OCI-M1 (cell line): ENCODE measurements around the gene PCSK4.
A peak's percentile ranks its signal among the peaks of the same experiment; 100 is the strongest.

ENCODE experiments used
- DNase-seq: peaks from one replicate; lab custom pipeline; 2025; lab: John Stamatoyannopoulos, UW

PCSK4 gene

DNA sequence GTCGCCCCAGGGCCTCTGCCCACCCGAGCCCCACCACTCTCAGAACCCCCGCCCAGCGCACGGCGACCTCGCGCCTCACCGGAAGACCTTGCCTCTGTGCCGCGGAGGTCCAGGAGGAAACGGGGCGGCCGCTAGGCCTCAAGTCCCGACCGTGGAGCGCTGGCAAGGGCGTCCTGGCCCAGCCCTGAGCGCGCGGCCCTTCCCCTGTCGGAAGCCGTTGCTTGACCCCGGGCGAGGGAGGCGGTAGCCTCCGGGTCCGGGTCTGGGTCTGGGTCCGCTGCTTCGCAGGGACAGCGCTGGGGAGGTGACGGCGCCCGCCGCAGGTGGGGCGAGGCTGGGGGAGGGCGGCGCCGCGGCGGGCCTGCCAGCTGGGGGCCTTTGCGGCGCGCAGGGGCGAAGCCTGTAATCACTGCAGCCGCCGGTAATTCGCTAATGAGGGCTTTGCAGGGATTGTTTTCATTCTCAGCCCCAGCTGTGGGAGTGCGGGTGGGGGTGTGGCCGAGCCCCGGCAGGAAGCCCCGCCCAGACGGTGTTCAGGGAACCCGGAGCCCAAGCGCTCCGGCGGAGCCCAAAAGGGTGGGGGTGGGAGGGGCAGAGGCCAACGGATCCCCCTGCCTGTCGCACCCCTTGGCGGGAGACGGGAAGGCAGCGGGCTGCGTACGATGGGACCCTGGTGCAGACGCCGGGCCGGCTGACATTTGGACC is 19.7 kb downstream of the PCSK4 start:
- DNase-seq = no peak

DNA sequence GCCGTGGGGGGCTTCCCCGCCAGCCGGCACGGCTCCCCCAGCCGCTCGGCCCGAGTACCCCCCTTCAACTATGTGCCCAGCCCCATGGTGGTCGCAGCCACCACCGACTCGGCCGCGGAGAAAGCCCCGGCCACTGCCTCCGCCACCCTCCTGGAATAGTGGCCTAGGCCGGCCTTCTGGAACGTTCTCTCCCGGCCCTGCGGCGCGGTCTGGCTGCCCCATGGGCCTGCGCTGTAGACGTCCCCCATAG is 20.2 kb downstream of the PCSK4 start:
- DNase-seq = no peak

DNA sequence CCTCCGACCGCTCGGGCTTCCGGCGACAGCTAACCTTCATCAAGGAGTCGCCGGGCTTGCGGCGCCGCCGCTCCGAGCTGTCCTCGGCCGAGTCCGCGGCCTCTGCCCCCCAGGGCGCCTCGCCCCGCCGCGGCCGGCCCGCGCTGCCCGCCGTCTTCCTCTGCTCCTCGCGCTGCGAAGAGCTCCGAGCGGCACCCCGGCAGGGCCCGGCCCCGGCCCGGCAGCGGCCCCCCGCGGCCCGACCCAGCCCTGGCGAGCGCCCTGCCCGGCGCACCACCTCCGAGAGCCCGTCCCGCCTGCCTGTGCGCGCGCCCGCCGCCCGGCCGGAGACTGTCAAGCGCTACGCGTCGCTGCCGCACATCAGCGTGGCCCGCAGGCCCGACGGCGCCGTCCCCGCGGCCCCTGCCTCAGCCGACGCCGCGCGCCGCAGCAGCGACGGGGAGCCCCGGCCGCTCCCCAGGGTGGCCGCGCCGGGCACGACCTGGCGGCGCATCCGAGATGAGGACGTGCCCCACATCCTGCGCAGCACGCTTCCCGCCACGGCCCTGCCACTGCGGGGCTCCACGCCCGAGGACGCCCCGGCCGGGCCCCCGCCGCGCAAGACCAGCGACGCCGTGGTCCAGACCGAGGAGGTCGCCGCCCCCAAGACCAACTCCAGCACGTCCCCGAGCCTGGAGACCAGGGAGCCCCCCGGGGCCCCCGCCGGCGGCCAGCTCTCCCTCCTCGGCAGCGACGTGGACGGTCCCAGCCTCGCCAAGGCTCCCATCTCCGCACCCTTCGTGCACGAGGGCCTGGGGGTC is 20.7 kb downstream of the PCSK4 start:
- DNase-seq = no peak

DNA sequence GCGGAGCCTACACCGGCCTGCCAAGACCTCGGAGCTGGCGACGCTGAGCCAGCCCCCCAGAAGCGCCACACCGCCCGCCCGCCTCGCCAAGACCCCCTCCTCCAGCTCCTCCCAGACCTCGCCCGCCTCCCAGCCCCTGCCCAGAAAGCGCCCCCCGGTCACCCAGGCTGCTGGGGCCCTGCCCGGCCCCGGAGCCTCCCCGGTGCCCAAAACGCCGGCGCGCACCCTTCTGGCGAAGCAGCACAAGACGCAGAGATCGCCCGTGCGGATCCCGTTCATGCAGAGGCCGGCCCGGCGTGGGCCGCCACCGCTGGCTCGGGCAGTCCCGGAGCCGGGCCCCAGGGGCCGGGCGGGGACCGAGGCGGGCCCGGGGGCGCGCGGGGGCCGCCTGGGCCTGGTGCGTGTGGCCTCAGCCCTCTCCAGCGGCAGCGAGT is 21.3 kb downstream of the PCSK4 start:
- DNase-seq = no peak

DNA sequence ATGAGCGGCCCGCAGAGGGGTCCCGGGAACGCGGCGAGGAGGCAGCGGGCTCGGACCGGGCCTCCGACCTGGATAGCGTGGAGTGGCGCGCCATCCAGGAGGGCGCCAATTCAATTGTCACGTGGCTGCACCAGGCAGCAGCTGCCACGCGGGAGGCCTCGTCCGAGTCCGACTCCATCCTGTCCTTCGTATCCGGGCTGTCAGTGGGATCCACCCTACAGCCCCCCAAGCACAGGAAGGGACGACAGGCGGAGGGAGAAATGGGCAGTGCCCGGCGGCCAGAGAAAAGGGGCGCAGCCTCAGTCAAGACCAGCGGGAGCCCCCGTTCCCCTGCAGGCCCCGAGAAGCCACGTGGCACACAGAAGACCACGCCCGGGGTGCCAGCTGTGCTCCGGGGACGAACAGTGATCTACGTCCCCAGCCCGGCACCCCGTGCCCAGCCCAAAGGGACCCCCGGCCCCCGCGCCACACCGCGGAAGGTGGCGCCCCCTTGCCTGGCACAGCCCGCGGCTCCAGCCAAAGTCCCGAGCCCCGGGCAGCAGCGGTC is 21.8 kb downstream of the PCSK4 start:
- DNase-seq = no peak

DNA sequence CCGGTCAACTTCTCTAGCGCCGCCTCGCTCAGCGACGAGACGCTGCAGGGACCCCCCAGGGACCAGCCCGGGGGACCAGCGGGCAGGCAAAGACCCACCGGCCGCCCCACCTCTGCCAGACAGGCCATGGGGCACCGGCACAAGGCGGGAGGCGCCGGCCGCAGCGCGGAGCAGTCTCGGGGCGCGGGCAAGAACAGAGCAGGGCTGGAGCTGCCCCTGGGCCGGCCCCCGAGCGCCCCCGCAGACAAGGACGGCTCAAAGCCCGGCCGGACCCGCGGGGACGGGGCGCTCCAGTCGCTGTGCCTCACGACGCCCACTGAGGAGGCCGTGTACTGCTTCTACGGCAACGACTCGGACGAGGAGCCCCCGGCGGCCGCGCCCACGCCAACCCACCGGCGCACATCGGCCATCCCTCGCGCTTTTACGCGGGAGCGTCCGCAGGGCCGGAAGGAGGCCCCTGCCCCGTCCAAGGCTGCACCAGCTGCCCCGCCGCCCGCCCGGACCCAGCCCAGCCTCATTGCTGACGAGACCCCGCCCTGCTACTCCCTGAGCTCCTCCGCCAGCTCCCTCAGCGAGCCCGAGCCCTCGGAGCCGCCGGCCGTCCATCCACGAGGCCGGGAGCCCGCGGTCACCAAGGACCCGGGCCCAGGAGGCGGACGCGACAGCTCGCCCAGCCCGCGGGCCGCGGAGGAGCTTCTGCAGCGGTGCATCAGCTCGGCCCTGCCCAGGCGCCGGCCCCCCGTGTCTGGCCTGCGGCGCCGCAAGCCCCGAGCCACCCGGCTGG is 22.5 kb downstream of the PCSK4 start:
- no peak for DNase-seq

DNA sequence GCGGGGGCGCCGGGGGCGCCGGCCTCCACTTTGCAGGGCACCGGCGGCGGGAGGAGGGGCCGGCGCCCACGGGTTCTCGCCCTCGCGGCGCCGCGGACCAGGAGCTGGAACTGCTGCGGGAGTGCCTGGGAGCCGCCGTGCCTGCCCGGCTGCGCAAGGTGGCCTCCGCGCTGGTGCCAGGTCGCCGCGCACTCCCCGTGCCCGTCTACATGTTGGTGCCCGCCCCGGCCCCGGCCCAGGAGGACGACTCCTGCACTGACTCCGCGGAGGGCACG is 23.0 kb downstream of the PCSK4 start:
- no peak for DNase-seq

DNA sequence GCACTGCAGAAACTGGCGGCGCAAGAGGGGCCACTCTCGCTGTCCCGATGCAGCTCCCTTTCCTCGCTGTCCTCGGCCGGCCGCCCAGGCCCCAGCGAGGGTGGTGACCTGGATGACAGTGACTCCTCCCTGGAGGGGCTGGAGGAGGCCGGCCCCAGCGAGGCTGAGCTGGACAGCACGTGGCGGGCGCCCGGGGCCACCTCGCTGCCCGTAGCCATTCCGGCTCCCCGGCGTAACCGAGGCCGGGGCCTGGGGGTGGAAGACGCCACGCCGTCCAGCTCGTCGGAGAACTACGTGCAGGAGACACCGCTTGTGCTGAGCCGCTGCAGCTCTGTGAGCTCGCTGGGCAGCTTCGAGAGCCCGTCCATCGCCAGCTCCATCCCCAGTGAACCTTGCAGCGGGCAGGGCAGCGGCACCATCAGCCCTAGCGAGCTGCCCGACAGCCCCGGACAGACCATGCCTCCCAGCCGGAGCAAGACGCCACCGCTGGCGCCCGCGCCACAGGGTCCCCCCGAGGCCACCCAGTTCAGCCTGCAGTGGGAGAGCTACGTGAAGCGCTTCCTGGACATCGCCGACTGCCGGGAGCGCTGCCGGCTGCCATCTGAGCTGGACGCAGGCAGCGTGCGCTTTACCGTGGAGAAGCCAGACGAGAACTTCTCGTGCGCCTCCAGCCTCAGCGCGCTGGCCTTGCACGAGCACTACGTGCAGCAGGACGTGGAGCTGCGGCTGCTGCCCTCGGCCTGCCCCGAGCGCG is 23.5 kb downstream of the PCSK4 start:
- DNase-seq = no peak

DNA sequence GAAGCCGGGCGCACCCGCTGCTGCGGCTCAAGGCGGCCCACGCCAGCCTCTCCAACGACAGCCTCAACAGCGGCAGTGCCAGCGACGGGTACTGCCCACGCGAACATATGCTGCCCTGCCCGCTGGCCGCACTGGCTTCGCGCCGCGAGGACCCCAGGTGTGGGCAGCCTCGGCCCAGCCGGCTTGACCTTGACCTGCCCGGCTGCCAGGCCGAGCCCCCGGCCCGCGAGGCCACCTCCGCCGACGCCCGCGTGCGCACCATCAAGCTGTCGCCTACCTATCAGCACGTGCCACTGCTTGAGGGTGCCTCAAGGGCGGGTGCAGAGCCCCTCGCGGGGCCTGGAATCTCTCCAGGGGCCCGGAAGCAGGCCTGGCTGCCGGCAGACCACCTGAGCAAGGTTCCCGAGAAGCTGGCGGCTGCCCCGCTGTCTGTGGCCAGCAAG is 24.1 kb downstream of the PCSK4 start:
- no peak for DNase-seq

DNA sequence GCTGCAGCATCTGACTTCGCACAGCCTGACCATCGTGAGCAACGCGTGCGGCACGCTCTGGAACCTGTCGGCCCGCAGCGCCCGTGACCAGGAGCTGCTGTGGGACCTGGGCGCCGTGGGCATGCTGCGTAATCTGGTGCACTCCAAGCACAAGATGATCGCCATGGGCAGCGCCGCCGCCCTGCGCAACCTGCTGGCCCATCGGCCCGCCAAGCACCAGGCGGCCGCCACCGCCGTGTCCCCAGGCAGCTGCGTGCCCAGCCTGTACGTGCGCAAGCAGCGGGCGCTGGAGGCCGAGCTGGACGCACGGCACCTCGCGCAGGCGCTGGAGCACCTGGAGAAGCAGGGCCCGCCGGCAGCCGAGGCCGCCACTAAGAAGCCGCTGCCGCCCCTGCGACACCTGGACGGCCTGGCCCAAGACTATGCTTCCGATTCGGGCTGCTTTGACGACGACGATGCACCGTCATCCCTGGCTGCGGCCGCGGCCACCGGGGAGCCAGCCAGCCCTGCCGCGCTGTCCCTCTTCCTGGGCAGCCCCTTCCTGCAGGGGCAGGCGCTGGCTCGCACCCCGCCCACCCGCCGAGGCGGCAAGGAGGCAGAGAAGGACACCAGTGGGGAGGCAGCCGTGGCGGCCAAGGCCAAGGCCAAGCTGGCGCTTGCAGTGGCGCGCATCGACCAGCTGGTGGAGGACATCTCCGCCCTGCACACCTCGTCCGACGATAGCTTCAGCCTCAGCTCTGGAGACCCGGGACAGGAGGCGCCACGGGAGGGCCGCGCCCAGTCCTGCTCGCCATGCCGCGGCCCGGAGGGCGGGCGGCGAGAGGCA is 24.7 kb downstream of the PCSK4 start:
- no peak for DNase-seq

DNA sequence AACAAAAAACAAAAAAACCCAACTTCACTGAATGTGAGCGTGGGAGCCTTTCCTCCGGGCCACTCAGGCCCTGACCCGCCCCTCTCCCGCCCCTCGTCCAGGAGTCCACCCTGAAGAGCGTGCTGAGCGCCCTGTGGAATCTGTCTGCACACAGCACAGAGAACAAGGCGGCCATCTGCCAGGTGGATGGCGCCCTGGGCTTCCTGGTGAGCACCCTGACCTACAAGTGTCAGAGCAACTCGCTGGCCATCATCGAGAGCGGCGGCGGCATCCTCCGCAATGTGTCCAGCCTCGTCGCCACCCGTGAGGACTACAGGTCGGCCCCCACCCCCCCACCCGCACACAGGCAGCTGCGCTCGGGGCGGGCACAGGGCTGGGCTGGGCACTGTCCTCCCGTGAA is 28.3 kb downstream of the PCSK4 start:
- DNase-seq = no peak

DNA sequence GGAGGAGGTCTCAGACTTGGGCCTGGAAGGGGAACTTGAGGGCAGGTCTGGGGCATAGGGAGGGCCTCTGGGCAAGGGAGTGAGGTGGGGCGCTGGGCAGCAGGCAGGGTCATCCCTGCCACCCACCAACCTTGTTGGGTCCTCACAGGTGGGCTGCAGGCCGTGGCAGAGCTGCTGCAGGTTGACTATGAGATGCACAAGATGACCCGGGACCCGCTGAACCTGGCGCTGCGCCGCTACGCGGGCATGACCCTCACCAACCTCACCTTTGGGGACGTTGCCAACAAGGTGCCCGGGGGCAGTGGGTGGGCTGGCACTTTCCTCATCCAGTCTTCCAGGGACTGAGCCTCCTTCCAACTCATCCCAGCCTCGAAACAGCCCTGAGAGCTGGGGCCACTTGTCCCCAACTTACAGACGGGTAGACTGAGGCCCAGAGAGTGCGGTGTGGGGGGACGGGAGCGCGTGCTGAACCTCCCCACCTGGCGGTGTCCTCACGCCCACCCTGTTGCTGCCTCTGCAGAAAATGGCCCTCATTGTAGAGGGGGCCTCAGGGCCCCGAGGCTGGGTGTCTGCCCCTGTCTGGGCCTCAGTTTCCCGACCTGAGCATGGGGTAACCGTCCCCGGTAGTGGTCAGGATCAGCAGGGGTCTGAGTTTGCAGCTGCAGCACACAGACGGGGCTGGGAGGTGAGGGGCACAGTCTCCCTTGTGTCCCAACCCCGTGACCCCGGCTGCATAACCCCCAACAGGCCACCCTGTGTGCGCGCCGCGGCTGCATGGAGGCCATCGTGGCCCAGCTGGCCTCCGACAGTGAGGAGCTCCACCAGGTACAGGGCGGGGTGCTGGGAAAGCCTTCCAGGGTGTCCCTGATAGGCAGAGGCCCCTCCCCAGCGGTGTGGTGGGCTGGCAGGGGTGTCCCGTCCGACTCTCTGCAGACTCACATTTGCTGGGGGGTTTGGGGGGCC is 29.8 kb downstream of the PCSK4 start:
- no peak for DNase-seq

DNA sequence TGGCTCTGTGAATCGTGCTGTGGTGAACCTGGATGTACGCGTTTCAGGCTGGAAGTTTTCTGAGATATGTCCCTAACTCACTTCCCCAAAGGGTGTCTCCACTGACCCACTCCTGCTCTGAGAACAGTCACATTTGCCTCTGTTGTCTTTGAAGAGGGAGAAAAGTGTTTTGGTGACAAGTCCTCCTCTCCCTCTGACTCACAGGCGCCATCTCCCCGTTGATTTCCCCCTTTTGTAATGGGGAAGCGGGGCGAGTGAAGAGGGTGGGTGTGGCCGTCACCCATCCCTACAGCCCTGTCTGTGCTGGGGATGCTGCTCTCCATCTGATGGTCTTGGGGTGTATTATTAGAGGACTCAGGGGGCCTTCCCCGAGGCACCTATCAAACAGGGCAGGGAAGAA is 30.7 kb downstream of the PCSK4 start:
- no peak for DNase-seq

DNA sequence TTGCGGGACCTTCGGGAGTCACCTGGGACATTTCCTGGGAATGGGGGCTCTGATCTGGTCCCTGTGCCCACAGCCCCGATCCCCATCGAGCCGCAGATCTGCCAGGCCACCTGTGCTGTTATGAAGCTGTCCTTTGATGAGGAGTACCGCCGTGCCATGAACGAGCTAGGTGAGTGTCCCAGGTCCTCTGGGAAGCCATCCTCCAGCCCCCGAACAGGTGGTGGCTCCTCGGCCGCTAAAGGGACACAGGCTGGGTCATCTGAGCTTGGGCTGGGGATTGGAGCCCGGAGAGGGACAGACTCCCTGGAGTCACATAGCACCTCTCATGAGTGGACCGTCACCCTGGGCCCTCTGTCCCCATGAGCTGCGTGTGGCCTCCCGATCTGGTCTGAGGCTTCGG is 32.3 kb downstream of the PCSK4 start:
- DNase-seq = no peak

DNA sequence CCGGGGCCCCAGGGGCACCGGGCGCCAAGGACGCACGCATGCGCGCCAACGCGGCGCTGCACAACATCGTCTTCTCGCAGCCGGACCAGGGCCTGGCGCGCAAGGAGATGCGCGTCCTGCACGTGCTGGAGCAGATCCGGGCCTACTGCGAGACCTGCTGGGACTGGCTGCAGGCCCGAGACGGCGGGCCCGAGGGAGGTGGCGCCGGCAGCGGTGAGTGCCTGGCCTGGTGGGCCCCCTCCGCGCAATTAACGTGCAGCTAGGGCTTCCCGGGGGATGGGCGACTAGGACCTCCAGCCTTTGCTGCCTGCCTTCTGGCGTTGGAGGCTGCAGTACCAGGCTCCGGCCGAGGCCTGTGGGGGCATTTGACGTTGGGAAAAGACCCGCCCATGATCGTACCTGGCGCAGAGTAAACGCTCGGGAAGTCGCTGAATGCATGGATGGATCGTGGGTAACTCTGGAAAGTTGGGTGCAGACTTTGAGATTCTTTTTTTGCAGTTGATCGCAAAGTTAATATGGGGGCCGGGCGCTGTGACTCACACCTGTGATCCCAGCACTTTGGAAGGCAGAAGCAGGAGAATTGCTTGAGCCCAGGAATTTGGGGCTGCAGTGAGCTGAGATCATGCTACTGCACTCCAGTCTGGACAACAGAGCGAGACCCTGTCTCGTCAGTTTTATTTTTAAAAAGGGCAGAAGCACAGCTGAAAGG is 33.0 kb downstream of the PCSK4 start:
- DNase-seq = no peak

DNA sequence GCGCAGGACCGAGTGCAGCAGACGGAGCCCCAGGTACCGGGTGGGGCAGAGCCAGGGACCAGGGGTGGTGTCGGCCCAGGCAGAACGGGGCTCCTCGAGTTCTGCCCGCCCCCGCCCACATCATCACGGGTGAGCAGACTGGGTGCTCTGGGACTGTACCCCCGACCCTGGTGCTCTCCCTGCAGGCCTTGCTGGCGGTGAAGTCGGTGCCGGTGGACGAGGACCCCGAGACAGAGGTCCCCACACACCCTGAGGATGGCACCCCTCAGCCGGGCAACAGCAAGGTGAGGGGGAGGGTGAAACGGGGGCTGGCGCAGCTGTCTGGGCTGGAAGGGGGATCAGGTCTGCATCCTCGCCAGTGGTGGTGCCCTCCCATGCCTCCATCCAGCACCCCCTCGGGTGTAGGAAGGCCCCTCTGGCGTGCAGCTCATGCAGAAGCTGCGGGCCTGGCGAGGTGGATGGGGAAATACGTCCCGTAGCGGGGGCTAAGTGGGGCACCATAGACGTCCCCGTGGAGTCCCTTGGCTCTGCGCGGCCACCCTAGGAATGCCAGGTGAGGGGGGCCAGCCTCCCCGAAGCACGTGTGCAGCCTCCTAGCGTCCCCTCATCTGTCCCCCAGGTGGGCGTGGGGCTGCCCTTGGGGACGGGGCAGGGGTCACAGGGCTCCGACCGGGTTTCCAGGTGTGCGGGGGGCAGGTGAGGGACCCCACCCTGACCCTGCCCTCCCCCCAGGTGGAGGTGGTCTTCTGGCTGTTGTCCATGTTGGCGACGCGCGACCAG is 33.8 kb downstream of the PCSK4 start:
- DNase-seq = no peak

DNA sequence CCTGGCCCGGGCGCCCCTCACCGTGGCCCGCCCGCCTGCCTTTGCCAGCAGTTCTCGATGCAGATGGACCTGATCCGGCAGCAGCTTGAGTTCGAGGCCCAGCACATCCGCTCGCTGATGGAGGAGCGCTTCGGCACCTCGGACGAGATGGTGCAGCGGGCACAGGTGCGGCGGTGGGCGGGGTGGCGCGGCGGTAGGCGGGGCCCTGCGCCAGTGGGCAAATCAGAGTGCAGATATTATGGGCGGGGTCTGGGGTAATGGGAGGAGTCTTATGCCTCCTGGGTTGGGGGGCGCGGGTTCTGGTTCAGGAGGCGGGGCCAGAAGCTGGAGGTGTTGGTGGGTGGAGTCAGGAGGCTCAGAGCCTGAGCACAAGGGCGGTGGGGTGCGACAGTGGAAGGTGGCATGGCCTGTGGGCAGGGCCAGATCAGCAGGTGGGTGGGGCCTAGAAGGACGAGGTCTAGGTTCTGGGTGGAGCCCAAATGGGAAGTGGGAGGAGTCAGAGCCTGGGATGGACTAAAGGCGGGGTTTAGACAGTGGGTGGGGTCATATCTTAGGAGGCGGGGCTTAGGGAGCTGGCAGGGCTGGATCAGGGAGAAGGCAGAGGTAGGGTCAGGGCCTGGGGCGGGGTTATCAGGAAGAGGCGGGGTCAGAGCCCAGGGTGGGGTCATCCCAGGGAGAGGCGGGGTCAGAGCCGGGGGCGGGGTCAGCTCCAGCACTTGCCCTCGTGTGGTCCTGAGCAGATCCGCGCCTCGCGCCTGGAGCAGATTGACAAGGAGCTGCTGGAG is 34.6 kb downstream of the PCSK4 start:
- peak; percentile 72 for DNase-seq

DNA sequence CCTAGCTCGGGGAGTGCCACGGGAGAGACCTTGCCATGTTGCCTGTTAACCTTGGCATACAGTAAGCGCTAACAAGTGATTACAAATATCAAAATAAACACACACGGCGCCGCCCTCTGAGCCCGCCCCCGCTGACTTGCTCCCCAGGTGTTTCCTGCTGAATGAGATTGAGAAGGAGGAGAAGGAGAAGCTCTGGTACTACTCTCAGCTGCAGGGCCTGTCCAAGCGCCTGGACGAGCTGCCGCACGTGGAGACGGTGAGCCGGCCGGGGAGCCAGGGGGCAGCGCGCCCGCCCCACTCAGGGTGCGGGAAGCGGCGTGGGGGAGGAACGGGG is 35.2 kb downstream of the PCSK4 start:
- DNase-seq = peak; percentile 2
